Activated naive CD4-positive, alpha-beta T cell treated with anti-CD3 and anti-CD28 coated beads for 36 hours (primary cell): ENCODE results near the gene KIF2C. TPM values are rescaled to one million over a fixed set of nuclear protein-coding genes. Genes with fewer than 3 reads are reported as not detected.
A peak's percentile ranks its signal among the peaks of the same experiment; 100 is the strongest.
"Not testable (repeated sequence)": the region's sequence is repeated elsewhere in the genome, so short reads cannot be mapped to it uniquely, and the experiment has no call there.

Source experiments
- CTCF ChIA-PET: fragments of 350-600 bp; sonication (Branson Sonifier 250); formaldehyde crosslinking; loops from one replicate; lab custom pipeline; 2021; ENCODE audit warnings: antibody characterized with exemption; lab: Charles Lee
- DNase-seq: peaks from one replicate; pipeline ENCODE4 v3.0.0-alpha.2; 2020
- H3K27ac Mint-ChIP-seq: one replicate; pipeline ENCODE4 v1.8.0; 2021; ENCODE audit warnings: mild to moderate bottlenecking, mixed read lengths
- H3K27me3 Mint-ChIP-seq: one replicate; pipeline ENCODE4 v1.8.0; 2021; ENCODE audit warnings: low read depth, mixed read lengths
- H3K36me3 Mint-ChIP-seq: one replicate; pipeline ENCODE4 v1.8.0; 2021; ENCODE audit warnings: low read depth, mixed read lengths
- H3K4me1 Mint-ChIP-seq: one replicate; pipeline ENCODE4 v1.8.0; 2021; ENCODE audit warnings: low read depth, mixed read lengths
- H3K4me3 Mint-ChIP-seq: one replicate; pipeline ENCODE4 v1.8.0; 2021; ENCODE audit warnings: mild to moderate bottlenecking, moderate library complexity, mixed read lengths
- H3K9me3 Mint-ChIP-seq: one replicate; pipeline ENCODE4 v1.8.0; 2021; ENCODE audit warnings: mixed read lengths
- intact Hi-C: fragments of 100-400 bp; cut with micrococcal nuclease; formaldehyde crosslinking; loops from one replicate; pipeline ENCODE4 v1.15.1; 2023
- total RNA-seq, 2 experiments: library from RNA; stranded (reverse); gene quantifications; one replicate each; pipeline ENCODE4 v1.2.3, GENCODE V29; 2021

KIF2C gene
- total RNA-seq, 2 experiments from 2014 or later, result 147 to 154 TPM

GRCh38 chr1:44787506-44787905 lies 47.9 kb downstream of the KIF2C start:
- peaks cover 25% of the 10 kb centered on the region for H3K4me1 Mint-ChIP-seq
- CTCF ChIA-PET, result interaction anchor here (0.6 to 2.3 kb wide), 8 partner anchors 9 to 227 kb away, joined by 3 to 7 read pairs (median 4); partner anchors contain the start of genes RNU5D-1 and UROD
- intact Hi-C loops, result loop anchor here (5.0 kb wide), 2 partner anchors 200 to 515 kb away; partner anchors contain the start of gene EIF2B3

GRCh38 chr1:44788120-44788860 lies 48.7 kb downstream of the KIF2C start, which contains the start of gene BEST4:
BEST4 (minus strand) TSS chr1:44788170; CDS start chr1:44787705, 465 bp downstream.
- CTCF ChIA-PET, result interaction anchor here (0.9 to 2.0 kb wide), 3 partner anchors 21 to 28 kb away, joined by 3 to 7 read pairs (median 4); no protein-coding TSS in a partner anchor
- Mint-ChIP-seq H3K4me1 (peaks cover 25% of the 10 kb centered on the region), H3K27me3 (no peaks in the 10 kb centered on the region), H3K36me3 (peaks cover 2% of the 10 kb centered on the region), H3K9me3 (no peaks in the 10 kb centered on the region), H3K4me3 (no peak within 1 kb of the TSS), H3K27ac (no peak within 1 kb of the TSS)
- no peak for DNase-seq
- intact Hi-C loops, result loop anchor here (5.0 kb wide), 2 partner anchors 199 to 514 kb away; partner anchors contain the start of gene EIF2B3

More at GRCh38 chr1:44787506-44787905, 47.9 kb downstream of the KIF2C start:
- DNase-seq, result no peak
- no peaks in the 10 kb centered on the region for H3K9me3 Mint-ChIP-seq
- no peak overlapping the region for H3K27ac Mint-ChIP-seq
- H3K36me3 Mint-ChIP-seq, result peaks cover 4% of the 10 kb centered on the region
- no peak overlapping the region for H3K4me3 Mint-ChIP-seq
- no peaks in the 10 kb centered on the region for H3K27me3 Mint-ChIP-seq

GRCh38 chr1:44790968-44791801 lies 51.5 kb downstream of the KIF2C start:
- H3K27ac Mint-ChIP-seq, result no peak overlapping the region
- H3K27me3 Mint-ChIP-seq, result no peaks in the 10 kb centered on the region

GRCh38 chr1:44792736-44793502 lies 53.3 kb downstream of the KIF2C start:
- peak; percentile 3 for DNase-seq
- CTCF ChIA-PET, result interaction anchor here (0.6 to 1.3 kb wide), 8 partner anchors 14 to 545 kb away, joined by 3 to 5 read pairs (median 4); partner anchors contain the start of gene DYNLT4
- intact Hi-C loops, result no loop called here
- H3K9me3 Mint-ChIP-seq, result no peaks in the 10 kb centered on the region
- H3K27ac Mint-ChIP-seq, result no peak overlapping the region
- no peak overlapping the region for H3K4me3 Mint-ChIP-seq
- no peaks in the 10 kb centered on the region for H3K36me3 Mint-ChIP-seq
- no peaks in the 10 kb centered on the region for H3K4me1 Mint-ChIP-seq
- no peaks in the 10 kb centered on the region for H3K27me3 Mint-ChIP-seq

More at GRCh38 chr1:44790968-44791801, 51.5 kb downstream of the KIF2C start:
- no peak for DNase-seq
- Mint-ChIP-seq H3K4me1 (peaks cover 4% of the 10 kb centered on the region), H3K9me3 (no peaks in the 10 kb centered on the region), H3K4me3 (no peak overlapping the region), H3K36me3 (no peaks in the 10 kb centered on the region)
- intact Hi-C loops, result no loop called here
- CTCF ChIA-PET, result interaction anchor here (0.6 to 2.1 kb wide), 4 partner anchors 9 to 60 kb away, joined by 4 to 10 read pairs (median 4); partner anchors contain the start of gene PLK3

GRCh38 chr1:44797886-44798285 lies 58.2 kb downstream of the KIF2C start:
- not testable (repeated sequence) for H3K27me3 Mint-ChIP-seq, H3K4me3 Mint-ChIP-seq, DNase-seq, H3K9me3 Mint-ChIP-seq
- Mint-ChIP-seq H3K27ac (peak overlapping the region; percentile 41), H3K36me3 (peaks cover 21% of the 10 kb centered on the region), H3K4me1 (peaks cover 16% of the 10 kb centered on the region)
- intact Hi-C loops, result loop anchor here (2.0 kb wide), 1 partner anchor 13 kb away; no protein-coding TSS in a partner anchor
- CTCF ChIA-PET, result interaction anchor here (0.5 to 5.0 kb wide), 4 partner anchors 8 to 54 kb away, joined by 3 to 41 read pairs (median 4); no protein-coding TSS in a partner anchor

- Mint-ChIP-seq H3K27me3 (no peaks in the 10 kb centered on the region), H3K27ac (peak overlapping the region; percentile 100), H3K4me3 (no peak overlapping the region), H3K9me3 (no peaks in the 10 kb centered on the region), H3K36me3 (peaks cover 28% of the 10 kb centered on the region), H3K4me1 (peaks cover 24% of the 10 kb centered on the region)
- no peak for DNase-seq
- intact Hi-C loops, result loop anchor here (2.0 kb wide), 1 partner anchor 14 kb away; no protein-coding TSS in a partner anchor
- CTCF ChIA-PET, result interaction anchor here (0.8 to 5.0 kb wide), 5 partner anchors 9 to 69 kb away, joined by 3 to 41 read pairs (median 4); no protein-coding TSS in a partner anchor
These were observed 59.1 kb downstream of the KIF2C start for GRCh38 chr1:44798481-44799365.

- intact Hi-C loops, result loop anchor here (2.0 to 10.0 kb wide), 6 partner anchors 15 to 785 kb away; partner anchors contain the start of genes NASP, RNU5D-1 and TESK2
- Mint-ChIP-seq H3K36me3 (peaks cover 39% of the 10 kb centered on the region), H3K4me1 (peaks cover 36% of the 10 kb centered on the region), H3K27me3 (no peaks in the 10 kb centered on the region), H3K4me3 (peak within 1 kb of the TSS; percentile 81), H3K27ac (peak within 1 kb of the TSS; percentile 100), H3K9me3 (no peaks in the 10 kb centered on the region)
- peak; percentile 99 for DNase-seq
- CTCF ChIA-PET, result interaction anchor here (0.8 to 5.0 kb wide), 11 partner anchors 9 to 540 kb away, joined by 3 to 41 read pairs (median 4); partner anchors contain the start of genes BTBD19, HECTD3, MUTYH and TOE1
These were observed 60.3 kb downstream of the KIF2C start, which contains the start of gene PLK3 for GRCh38 chr1:44799770-44800584. PLK3 (plus strand) TSS chr1:44800377; CDS start chr1:44800464, 87 bp downstream.

GRCh38 chr1:44801491-44802305 lies 62.1 kb downstream of the KIF2C start:
- Mint-ChIP-seq H3K36me3 (peaks cover 47% of the 10 kb centered on the region), H3K27me3 (no peaks in the 10 kb centered on the region), H3K4me1 (peaks cover 48% of the 10 kb centered on the region), H3K4me3 (peak overlapping the region; percentile 81), H3K9me3 (no peaks in the 10 kb centered on the region), H3K27ac (peak overlapping the region; percentile 91)
- intact Hi-C loops, result loop anchor here (1.0 to 10.0 kb wide), 6 partner anchors 8 to 783 kb away; partner anchors contain the start of genes NASP, RNU5D-1 and TESK2
- peak; percentile 49 for DNase-seq
- CTCF ChIA-PET, result interaction anchor here (2.0 to 5.0 kb wide), 2 partner anchors 7 to 18 kb away, joined by 15 to 41 read pairs; partner anchors contain the start of gene BTBD19
